IMR-90 (cell line): ENCODE measurements around the gene ZNF138.

Source experiments
- CEBPB ChIP-seq: IDR thresholded peaks from 2 replicates; pipeline ENCODE4 v1.6.1; 2012; ENCODE audit warnings: low read depth, low read length, improper control_type of control experiment
- CHD1 ChIP-seq: IDR thresholded peaks from 2 replicates; pipeline ENCODE4 v1.6.1; 2012; ENCODE audit warnings: low read depth, low read length, improper control_type of control experiment
- CTCF ChIP-seq: conservative IDR thresholded peaks from 2 replicates; pipeline ENCODE4 v1.5.1; 2012; ENCODE audit warnings: mild to moderate bottlenecking, low read depth, low read length, improper control_type of control experiment
- ELK1 ChIP-seq: fragments of 150-350 bp; IDR thresholded peaks from 2 replicates; pipeline ENCODE4 v1.6.1; 2016; ENCODE audit warnings: low read depth, mild to moderate bottlenecking, low read length, moderate library complexity, borderline replicate concordance
- MAFK ChIP-seq: IDR thresholded peaks from 2 replicates; pipeline ENCODE4 v1.6.1; 2012; ENCODE audit warnings: low read depth, low read length, improper control_type of control experiment
- POLR2A ChIP-seq: IDR thresholded peaks from 2 replicates; pipeline ENCODE4 v1.6.1; 2012; ENCODE audit warnings: mild to moderate bottlenecking, low read depth, low read length
- RAD21 ChIP-seq: IDR thresholded peaks from 2 replicates; pipeline ENCODE4 v1.6.1; 2012; ENCODE audit warnings: low read length, improper control_type of control experiment
- RCOR1 ChIP-seq: IDR thresholded peaks from 2 replicates; pipeline ENCODE4 v1.6.1; 2012; ENCODE audit warnings: mild to moderate bottlenecking, low read length, improper control_type of control experiment; ENCODE audit not compliant: insufficient replicate concordance

GRCh38 chr7:64849924-64850499, 55.8 kb downstream of the ZNF138 start:
- TF ChIP-seq CEBPB: no peak
- TF ChIP-seq POLR2A: no peak
- no peak for TF ChIP-seq CTCF
- no peak for TF ChIP-seq MAFK
- no peak for TF ChIP-seq CHD1
- no peak for TF ChIP-seq ELK1
- TF ChIP-seq RAD21: no peak
- TF ChIP-seq RCOR1: no peak
